ENCODE results near the gene MYPN.
"Not testable (repeated sequence)": the region's sequence is repeated elsewhere in the genome, so short reads cannot be mapped to it uniquely, and the experiment has no call there.

GRCh38 chr10:68246397-68246796 is 137.1 kb downstream of the MYPN start:
- not testable (repeated sequence) for TF ChIP-seq CTCF (IDR thresholded peaks at IDR 0.05); EZH2 (IDR thresholded peaks at IDR 0.05; ENCODE audit: borderline replicate concordance, insufficient read depth, low read depth, low read length, poor library complexity, severe bottlenecking)

Data from B cell (primary cell).